Tibial artery (tissue), 4 donors: ENCODE data around the gene ZNF516.

Experiments
- DNase-seq, 2 donors: peaks; one replicate each; pipeline ENCODE4 v3.0.0-alpha.2; 2019
- H3K27ac ChIP-seq, 2 donors: fragments of 200-600 bp; sonication (generic) in 1 of 2; 1 replicate in 1 of 2; 2 replicates in 1 of 2; pipeline ENCODE4 v1.5.1; 2018 to 2019; ENCODE audit warnings: mild to moderate bottlenecking in 1 of 2
- H3K27me3 ChIP-seq, 2 donors: fragments of 200-600 bp; sonication (generic) in 1 of 2; one replicate each; pipeline versions ENCODE4 v1.5.1 to v1.6.0; 2016 to 2019
- H3K36me3 ChIP-seq, 3 donors: fragments of 200-600 bp; sonication (generic) in 2 of 3; one replicate each; pipeline ENCODE4 v1.5.1; 2016 to 2019; ENCODE audit warnings: mild to moderate bottlenecking in 2 of 3
- H3K4me1 ChIP-seq, 4 donors: fragments of 200-600 bp; sonication (generic) in 2 of 4; 1 replicate in 3 of 4; 2 replicates in 1 of 4; pipeline ENCODE4 v1.5.1; 2016 to 2019
- H3K4me3 ChIP-seq, 2 donors: fragments of 200-600 bp; sonication (generic) in 1 of 2; 1 replicate in 1 of 2; 2 replicates in 1 of 2; pipeline ENCODE4 v1.5.1; 2018 to 2019; ENCODE audit warnings: mild to moderate bottlenecking in 2 of 2
- H3K9me3 ChIP-seq, 3 donors: fragments of 200-600 bp; sonication (generic) in 1 of 3; one replicate each; pipeline ENCODE4 v1.5.1; 2016 to 2019
- CTCF ChIP-seq, 2 experiments: fragments of 200-600 bp in 1 of 2; fragments of 450-650 bp in 1 of 2; IDR thresholded peaks; one replicate each; pipeline ENCODE4 v1.5.1; 2017 to 2019; ENCODE audit warnings: antibody characterized with exemption in 2 of 2, mild to moderate bottlenecking in 1 of 2, moderate library complexity in 1 of 2
- intact Hi-C: fragments of 100-400 bp; cut with DNase I; formaldehyde crosslinking; loops from one replicate; pipeline ENCODE4 v1.15.0; 2023; ENCODE audit warnings: low total_unique reads

The ZNF516 gene

GRCh38 chr18:76530846-76531245 is 35.8 kb upstream of the ZNF516 start:
- peaks cover 0 to 18% (median 7%) of the 10 kb centered on the region in 4 donors for H3K4me1 ChIP-seq
- TF ChIP-seq CTCF (IDR thresholded peaks at IDR 0.05): no peak
- H3K4me3 ChIP-seq: no peak overlapping the region
- H3K9me3 ChIP-seq: no peaks in the 10 kb centered on the region
- intact Hi-C loops: no loop called here
- H3K36me3 ChIP-seq: no peaks in the 10 kb centered on the region
- peaks cover 0 to 21% of the 10 kb centered on the region in 2 donors for H3K27me3 ChIP-seq
- no peak for DNase-seq
- H3K27ac ChIP-seq: no peak overlapping the region

- no peak for TF ChIP-seq CTCF (IDR thresholded peaks at IDR 0.05)
- no peaks in the 10 kb centered on the region for H3K9me3 ChIP-seq
- H3K36me3 ChIP-seq: no peaks in the 10 kb centered on the region
- intact Hi-C loops: no loop called here
- H3K27me3 ChIP-seq: peaks cover 0 to 26% of the 10 kb centered on the region in 2 donors
- H3K4me1 ChIP-seq: peaks cover 0 to 21% (median 7%) of the 10 kb centered on the region in 4 donors
- no peak overlapping the region for H3K4me3 ChIP-seq
- H3K27ac ChIP-seq: no peak overlapping the region
- DNase-seq: no peak
These were observed 35.3 kb upstream of the ZNF516 start for GRCh38 chr18:76530391-76530790.

GRCh38 chr18:76529433-76529811 is 34.4 kb upstream of the ZNF516 start:
- Histone ChIP-seq H3K4me3 (peak overlapping the region in 1 of 2 donors; percentile 39), H3K9me3 (no peaks in the 10 kb centered on the region), H3K27me3 (peaks cover 0 to 33% of the 10 kb centered on the region in 2 donors), H3K36me3 (no peaks in the 10 kb centered on the region), H3K27ac (no peak overlapping the region), H3K4me1 (peaks cover 0 to 27% (median 8%) of the 10 kb centered on the region in 4 donors)
- no peak for DNase-seq
- intact Hi-C loops: no loop called here
- TF ChIP-seq CTCF (IDR thresholded peaks at IDR 0.05): no peak

DNA sequence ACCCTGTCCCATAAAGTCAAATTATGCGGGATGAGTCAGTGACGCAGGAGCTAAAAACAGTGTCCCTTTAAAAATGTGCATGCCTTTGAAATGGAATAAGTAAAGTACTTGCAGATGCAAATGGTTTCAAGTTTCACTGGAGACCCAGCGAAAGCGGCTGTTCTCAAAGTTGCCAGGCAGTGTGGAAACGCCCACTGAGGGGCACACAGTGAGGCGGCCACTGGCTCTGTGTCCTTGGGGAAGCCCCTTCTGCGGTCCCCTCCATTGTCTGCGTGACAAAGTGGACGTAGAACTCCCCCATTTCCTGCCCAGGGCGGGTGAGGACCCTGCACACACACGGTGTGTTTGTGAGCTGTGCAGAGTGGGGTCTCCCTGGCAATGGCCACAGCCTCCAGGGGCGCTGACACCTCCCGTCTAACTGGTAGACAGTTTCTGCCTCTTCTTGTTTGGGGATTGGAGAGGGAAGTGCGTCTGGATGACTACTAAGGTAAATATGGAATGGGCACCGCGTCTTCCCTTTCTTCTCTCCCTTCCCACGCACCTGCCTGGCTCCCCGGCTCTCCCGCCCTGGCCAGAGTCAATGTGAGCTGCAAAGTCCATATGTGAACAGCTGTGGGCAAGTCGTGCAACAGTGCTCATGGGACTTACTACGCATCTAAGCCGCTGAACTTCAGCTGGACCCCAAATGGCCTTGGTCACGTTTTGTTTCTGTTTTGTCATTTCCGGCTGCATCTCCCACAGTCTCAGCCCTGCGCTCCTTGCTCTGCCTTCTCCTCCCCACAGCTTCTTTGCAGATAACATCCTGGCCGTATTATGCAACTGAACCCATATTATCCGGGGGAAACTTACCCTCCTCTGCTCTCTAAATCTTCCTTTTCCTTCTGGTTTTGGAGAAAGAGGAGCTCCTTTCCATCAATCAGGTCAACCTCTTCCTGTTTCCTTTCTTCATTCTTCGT is 33.7 kb upstream of the ZNF516 start:
- Histone ChIP-seq H3K9me3 (no peaks in the 10 kb centered on the region), H3K4me1 (peaks cover 0 to 27% (median 8%) of the 10 kb centered on the region in 4 donors), H3K27me3 (peaks cover 0 to 40% of the 10 kb centered on the region in 2 donors), H3K36me3 (no peaks in the 10 kb centered on the region), H3K4me3 (peak overlapping the region; percentile 39 to 40), H3K27ac (no peak overlapping the region)
- no peak for TF ChIP-seq CTCF (IDR thresholded peaks at IDR 0.05)
- DNase-seq: peak in 1 of 2 donors; percentile 51
- intact Hi-C loops: no loop called here

DNA sequence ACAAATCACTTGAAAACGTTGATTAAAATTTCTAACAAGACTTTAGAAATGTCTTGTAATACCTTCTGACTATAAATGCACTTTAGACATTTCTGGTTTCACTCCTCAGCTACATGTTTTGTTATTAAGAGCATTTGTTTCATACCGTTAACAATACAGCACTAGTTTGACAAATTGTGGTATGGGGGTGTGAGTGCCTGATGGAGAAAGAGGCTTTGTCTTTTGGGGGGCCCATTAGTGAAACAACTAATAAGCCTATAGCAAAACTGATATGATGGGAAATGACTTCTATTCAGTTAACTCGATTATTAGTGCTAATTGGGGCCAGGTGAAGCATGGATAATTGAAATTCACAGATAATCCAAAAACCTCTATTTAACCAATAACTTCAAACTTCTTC is 30.9 kb upstream of the ZNF516 start:
- no peak for TF ChIP-seq CTCF (IDR thresholded peaks at IDR 0.05)
- Histone ChIP-seq H3K27ac (no peak overlapping the region), H3K4me1 (peaks cover 0 to 27% (median 8%) of the 10 kb centered on the region in 4 donors), H3K4me3 (no peak overlapping the region), H3K36me3 (no peaks in the 10 kb centered on the region), H3K9me3 (no peaks in the 10 kb centered on the region), H3K27me3 (peaks cover 0 to 44% of the 10 kb centered on the region in 2 donors)
- no peak for DNase-seq
- intact Hi-C loops: no loop called here
